ENCODE measurements around the gene SFXN5.

DNA sequence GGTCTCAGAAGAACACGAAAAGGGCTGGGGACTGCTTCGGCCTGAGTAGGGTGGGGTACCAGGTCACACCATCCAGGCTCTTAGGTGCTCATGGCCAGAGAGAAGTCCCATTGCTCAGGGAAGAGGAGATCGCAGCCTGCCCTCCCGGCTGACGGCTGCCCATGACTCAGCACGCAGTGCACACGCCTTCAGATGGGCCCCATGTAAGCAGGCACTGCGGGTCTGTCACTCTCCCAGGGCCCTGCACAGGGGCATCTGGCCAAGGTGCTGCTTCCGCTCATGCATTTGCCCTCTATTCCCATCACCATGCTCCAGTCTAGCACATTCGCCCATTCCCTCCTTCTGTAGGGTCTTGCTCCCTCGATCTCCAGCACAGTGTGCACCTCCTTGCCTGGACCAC lies 34.7 kb downstream of the SFXN5 start:
- no peak for TF ChIP-seq TAF7 (optimal IDR thresholded peaks at IDR 0.05; ENCODE audit: borderline replicate concordance, low read depth, low read length)
- TF ChIP-seq CBX5 (IDR thresholded peaks at IDR 0.05; ENCODE audit: low read depth, low read length), result no peak
